ENCODE results near the gene CACNG5. TPM values are rescaled to one million over a fixed set of nuclear protein-coding genes. Genes with fewer than 3 reads are reported as not detected.

Gene CACNG5
- polyA plus RNA-seq, 4 donors: 0.06 TPM; not detected in 3

DNA sequence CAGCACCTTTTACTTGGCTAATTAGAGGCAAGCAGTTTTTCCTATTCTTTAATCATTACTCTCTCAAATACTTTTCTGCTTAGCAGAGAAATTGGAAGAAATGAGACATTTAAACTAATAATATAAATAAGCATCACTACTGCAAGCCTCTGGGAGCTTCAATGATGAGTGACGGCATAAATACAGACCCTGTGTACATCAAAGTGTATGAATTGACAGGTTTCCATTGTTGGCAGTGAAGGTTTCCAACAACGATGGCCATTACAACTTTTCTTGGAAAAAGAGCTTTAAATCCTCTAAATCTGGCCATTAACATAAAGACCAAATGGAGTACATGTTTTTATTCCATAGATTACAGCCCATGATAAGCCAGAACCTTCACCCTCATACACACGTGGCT lies 39.4 kb upstream of the CACNG5 start:
- no peaks in the 10 kb centered on the region for H3K4me1 ChIP-seq (ENCODE audit: control insufficient read depth in 3 of 3, insufficient read depth in 2 of 3, low read depth in 1 of 3, low read length in 2 of 3)
- peaks cover 0 to 43% (median 11%) of the 10 kb centered on the region in 3 donors for H3K36me3 ChIP-seq (ENCODE audit: control insufficient read depth in 3 of 3, insufficient read depth in 2 of 3, low read depth in 1 of 3, low read length in 3 of 3)
- DNase-seq (no peak), FAIRE-seq (no peak)
- H3K27ac ChIP-seq (ENCODE audit: low read depth in 1 of 3, low read length in 2 of 3): no peak overlapping the region
- H3K4me3 ChIP-seq (ENCODE audit: low read depth in 1 of 3, low read length in 3 of 3): no peak overlapping the region
- H3K9me3 ChIP-seq (ENCODE audit: control insufficient read depth in 2 of 2, insufficient read depth in 1 of 2, low read depth in 1 of 2, low read length in 1 of 2): no peaks in the 10 kb centered on the region
- WGBS, 3 donors: 89 to 91% (median 89%) methylated on average over 3 of the region's 3 CpGs
- H3K27me3 ChIP-seq (ENCODE audit: control insufficient read depth in 3 of 3, insufficient read depth in 3 of 3, low read length in 3 of 3): no peaks in the 10 kb centered on the region

DNA sequence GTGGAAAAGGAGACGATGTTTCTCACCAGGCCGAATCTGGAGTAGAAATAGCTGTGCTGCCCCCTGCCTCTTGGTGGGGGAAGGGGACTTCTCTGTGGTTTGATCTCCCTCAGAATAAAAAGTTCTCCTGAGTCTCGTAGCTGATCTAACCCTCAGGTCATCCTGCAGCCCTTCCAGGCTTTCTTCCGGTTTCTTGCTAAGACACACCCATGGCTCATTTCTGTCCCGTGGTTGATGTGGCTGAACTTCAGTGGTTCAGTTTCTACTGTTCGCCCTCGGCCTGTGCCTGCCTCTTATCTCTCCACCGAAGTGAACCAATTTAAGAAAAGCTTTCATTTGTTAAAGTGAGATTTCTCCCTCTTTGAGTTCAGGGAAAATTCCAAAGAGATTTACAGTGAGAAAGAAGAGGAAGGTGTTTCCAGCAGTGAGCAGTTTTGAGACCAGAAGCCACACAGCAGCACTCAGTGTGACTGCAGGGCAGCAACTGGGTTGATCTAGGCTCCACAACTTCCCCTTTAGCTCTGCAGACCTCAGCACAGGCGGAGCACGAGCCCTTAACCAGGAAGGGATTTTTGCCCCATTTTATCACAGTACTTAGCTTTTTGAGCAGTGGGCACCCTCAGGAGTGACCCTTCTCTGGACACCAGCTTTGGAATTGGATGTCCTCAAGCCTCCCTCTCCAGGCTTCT lies 34.9 kb upstream of the CACNG5 start:
- Histone ChIP-seq H3K27me3 (ENCODE audit: control insufficient read depth in 3 of 3, insufficient read depth in 3 of 3, low read length in 3 of 3) (no peaks in the 10 kb centered on the region), H3K4me3 (ENCODE audit: low read depth in 1 of 3, low read length in 3 of 3) (no peak overlapping the region), H3K4me1 (ENCODE audit: control insufficient read depth in 3 of 3, insufficient read depth in 2 of 3, low read depth in 1 of 3, low read length in 2 of 3) (no peaks in the 10 kb centered on the region), H3K9me3 (ENCODE audit: control insufficient read depth in 2 of 2, insufficient read depth in 1 of 2, low read depth in 1 of 2, low read length in 1 of 2) (no peaks in the 10 kb centered on the region), H3K27ac (ENCODE audit: low read depth in 1 of 3, low read length in 2 of 3) (no peak overlapping the region), H3K36me3 (ENCODE audit: control insufficient read depth in 3 of 3, insufficient read depth in 2 of 3, low read depth in 1 of 3, low read length in 3 of 3) (peaks cover 0 to 43% (median 10%) of the 10 kb centered on the region in 3 donors)
- 83 to 89% (median 86%) methylated on average over 10 of the region's 10 CpGs for WGBS, 3 donors
- FAIRE-seq (no peak), DNase-seq (no peak)

DNA sequence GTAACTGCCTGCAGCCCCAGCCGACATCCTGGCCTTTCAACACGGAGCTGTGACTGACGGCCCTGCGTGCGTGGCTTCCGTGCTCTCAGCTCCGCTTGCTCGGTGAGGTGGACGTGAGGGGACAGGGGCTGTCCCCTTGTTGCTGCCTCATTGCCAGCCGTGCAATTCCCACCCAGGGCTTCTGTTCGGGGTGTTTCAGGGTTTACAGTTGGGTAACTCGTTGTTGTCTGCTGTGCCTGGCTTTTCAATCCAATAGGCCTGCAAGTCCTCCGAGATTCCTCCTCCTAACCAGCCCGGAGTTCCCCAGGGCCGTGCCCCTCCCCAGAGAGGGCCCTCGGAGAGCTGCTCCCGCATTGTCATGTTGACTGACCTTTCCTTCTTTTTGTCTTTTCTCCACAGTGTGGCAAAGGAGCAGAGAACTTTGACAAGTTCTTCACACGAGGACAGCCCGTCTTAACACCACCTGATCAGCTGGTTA lies 31.4 kb upstream of the CACNG5 start:
- H3K27me3 ChIP-seq (ENCODE audit: control insufficient read depth in 3 of 3, insufficient read depth in 3 of 3, low read length in 3 of 3): no peaks in the 10 kb centered on the region
- no peaks in the 10 kb centered on the region for H3K4me1 ChIP-seq (ENCODE audit: control insufficient read depth in 3 of 3, insufficient read depth in 2 of 3, low read depth in 1 of 3, low read length in 2 of 3)
- 85 to 93% (median 92%) methylated on average over 19 of the region's 19 CpGs for WGBS, 3 donors
- H3K27ac ChIP-seq (ENCODE audit: low read depth in 1 of 3, low read length in 2 of 3): no peak overlapping the region
- DNase-seq: no peak
- FAIRE-seq: no peak
- H3K36me3 ChIP-seq (ENCODE audit: control insufficient read depth in 3 of 3, insufficient read depth in 2 of 3, low read depth in 1 of 3, low read length in 3 of 3): peaks cover 0 to 36% (median 3%) of the 10 kb centered on the region in 3 donors
- H3K9me3 ChIP-seq (ENCODE audit: control insufficient read depth in 2 of 2, insufficient read depth in 1 of 2, low read depth in 1 of 2, low read length in 1 of 2): no peaks in the 10 kb centered on the region
- no peak overlapping the region for H3K4me3 ChIP-seq (ENCODE audit: low read depth in 1 of 3, low read length in 3 of 3)

- Histone ChIP-seq H3K4me3 (ENCODE audit: low read depth in 1 of 3, low read length in 3 of 3) (no peak overlapping the region), H3K4me1 (ENCODE audit: control insufficient read depth in 3 of 3, insufficient read depth in 2 of 3, low read depth in 1 of 3, low read length in 2 of 3) (no peaks in the 10 kb centered on the region), H3K27me3 (ENCODE audit: control insufficient read depth in 3 of 3, insufficient read depth in 3 of 3, low read length in 3 of 3) (no peaks in the 10 kb centered on the region), H3K27ac (ENCODE audit: low read depth in 1 of 3, low read length in 2 of 3) (no peak overlapping the region), H3K9me3 (ENCODE audit: control insufficient read depth in 2 of 2, insufficient read depth in 1 of 2, low read depth in 1 of 2, low read length in 1 of 2) (no peaks in the 10 kb centered on the region), H3K36me3 (ENCODE audit: control insufficient read depth in 3 of 3, insufficient read depth in 2 of 3, low read depth in 1 of 3, low read length in 3 of 3) (peaks cover 0 to 36% (median 3%) of the 10 kb centered on the region in 3 donors)
- FAIRE-seq: no peak
- 60 to 83% (median 68%) methylated on average over 10 of the region's 10 CpGs for WGBS, 3 donors
- DNase-seq: no peak
Measured at GRCh38 chr17:66805567-66805966, 29.4 kb upstream of the CACNG5 start.

DNA sequence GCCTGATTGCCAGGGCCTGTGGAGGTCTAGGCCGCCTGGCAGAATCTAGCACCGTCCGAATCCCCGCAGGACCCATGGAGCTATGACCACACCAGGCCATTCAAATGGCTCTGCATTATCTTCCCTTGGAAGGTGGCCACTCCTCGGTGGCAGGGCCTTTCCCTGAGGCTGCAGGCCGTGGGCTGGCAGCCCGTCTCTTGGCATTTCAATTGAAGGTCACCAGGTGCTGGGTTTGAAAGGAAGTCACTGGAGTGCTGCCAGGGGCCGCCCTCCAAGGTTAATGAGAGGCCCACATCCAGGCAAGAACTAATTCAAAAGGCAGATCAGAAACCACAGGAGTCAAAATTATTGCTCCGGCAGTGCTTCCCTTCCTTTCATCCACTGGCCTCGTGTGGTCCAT lies 27.7 kb upstream of the CACNG5 start:
- Histone ChIP-seq H3K4me1 (ENCODE audit: control insufficient read depth in 3 of 3, insufficient read depth in 2 of 3, low read depth in 1 of 3, low read length in 2 of 3) (no peaks in the 10 kb centered on the region), H3K9me3 (ENCODE audit: control insufficient read depth in 2 of 2, insufficient read depth in 1 of 2, low read depth in 1 of 2, low read length in 1 of 2) (no peaks in the 10 kb centered on the region), H3K27me3 (ENCODE audit: control insufficient read depth in 3 of 3, insufficient read depth in 3 of 3, low read length in 3 of 3) (no peaks in the 10 kb centered on the region), H3K4me3 (ENCODE audit: low read depth in 1 of 3, low read length in 3 of 3) (no peak overlapping the region), H3K27ac (ENCODE audit: low read depth in 1 of 3, low read length in 2 of 3) (no peak overlapping the region), H3K36me3 (ENCODE audit: control insufficient read depth in 3 of 3, insufficient read depth in 2 of 3, low read depth in 1 of 3, low read length in 3 of 3) (peaks cover 0 to 28% (median 3%) of the 10 kb centered on the region in 3 donors)
- FAIRE-seq: no peak
- 51 to 65% (median 59%) methylated on average over 10 of the region's 10 CpGs for WGBS, 3 donors
- no peak for DNase-seq

DNA sequence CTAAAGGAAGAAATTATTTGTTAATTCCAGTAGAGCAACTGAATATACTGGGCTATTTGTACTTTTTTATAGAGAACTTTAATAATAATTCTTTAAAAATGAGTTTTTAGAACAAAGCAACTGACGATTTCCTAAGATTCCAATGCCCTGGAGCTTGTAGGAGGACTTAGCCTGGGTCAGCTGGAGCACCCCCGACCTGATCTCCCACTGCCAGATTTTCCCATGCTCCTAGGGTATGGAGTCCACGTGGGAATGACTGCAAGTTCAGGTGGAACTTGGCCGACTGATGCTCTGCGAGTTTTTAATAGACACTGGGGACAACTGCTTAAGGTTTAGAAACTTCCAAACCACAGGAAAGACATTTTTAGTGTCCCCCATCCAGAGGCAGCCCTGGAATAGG lies 25.5 kb upstream of the CACNG5 start:
- no peak overlapping the region for H3K4me3 ChIP-seq (ENCODE audit: low read depth in 1 of 3, low read length in 3 of 3)
- DNase-seq (no peak), FAIRE-seq (no peak)
- H3K4me1 ChIP-seq (ENCODE audit: control insufficient read depth in 3 of 3, insufficient read depth in 2 of 3, low read depth in 1 of 3, low read length in 2 of 3): no peaks in the 10 kb centered on the region
- H3K27me3 ChIP-seq (ENCODE audit: control insufficient read depth in 3 of 3, insufficient read depth in 3 of 3, low read length in 3 of 3): no peaks in the 10 kb centered on the region
- no peaks in the 10 kb centered on the region for H3K9me3 ChIP-seq (ENCODE audit: control insufficient read depth in 2 of 2, insufficient read depth in 1 of 2, low read depth in 1 of 2, low read length in 1 of 2)
- peaks cover 0 to 13% (median under 1%) of the 10 kb centered on the region in 3 donors for H3K36me3 ChIP-seq (ENCODE audit: control insufficient read depth in 3 of 3, insufficient read depth in 2 of 3, low read depth in 1 of 3, low read length in 3 of 3)
- no peak overlapping the region for H3K27ac ChIP-seq (ENCODE audit: low read depth in 1 of 3, low read length in 2 of 3)
- WGBS, 3 donors: 79 to 88% (median 82%) methylated on average over 5 of the region's 5 CpGs

DNA sequence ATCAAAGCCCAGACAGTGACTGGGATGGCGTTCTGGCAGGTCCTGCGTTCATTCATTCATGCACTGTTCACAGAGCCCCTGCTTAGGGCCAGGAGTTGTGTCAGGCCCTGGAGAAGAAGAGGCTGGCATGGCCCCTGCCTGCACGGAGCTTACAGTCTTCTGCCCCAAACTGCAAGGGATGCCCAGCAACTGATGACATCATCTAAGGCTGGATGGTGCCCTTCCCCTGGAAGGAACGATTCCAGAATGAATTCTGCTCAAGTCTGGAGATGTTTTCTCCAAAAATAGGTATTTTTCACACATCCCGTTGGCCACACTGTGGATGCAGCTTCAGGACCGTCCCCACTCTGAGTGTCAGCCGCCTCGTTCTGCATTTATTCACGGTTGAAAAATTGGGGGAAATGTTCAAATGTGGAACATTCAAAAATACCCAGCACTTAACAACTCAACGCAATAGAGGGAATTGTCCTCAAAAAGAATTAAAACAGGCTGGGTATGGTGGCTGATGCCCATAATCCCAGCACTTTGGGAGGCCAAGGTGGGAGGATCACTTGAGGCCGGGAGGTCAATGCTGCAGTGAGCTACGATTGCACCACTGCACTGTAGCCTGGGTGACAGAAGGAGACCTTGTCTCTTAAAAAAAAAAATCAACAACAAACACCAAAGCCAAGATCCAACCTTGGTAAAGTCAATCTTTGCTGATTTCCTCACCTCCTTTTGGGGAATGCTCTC lies 23.8 kb upstream of the CACNG5 start:
- Histone ChIP-seq H3K27ac (ENCODE audit: low read depth in 1 of 3, low read length in 2 of 3) (no peak overlapping the region), H3K36me3 (ENCODE audit: control insufficient read depth in 3 of 3, insufficient read depth in 2 of 3, low read depth in 1 of 3, low read length in 3 of 3) (peaks cover 0 to 8% (median 0%) of the 10 kb centered on the region in 3 donors), H3K27me3 (ENCODE audit: control insufficient read depth in 3 of 3, insufficient read depth in 3 of 3, low read length in 3 of 3) (no peaks in the 10 kb centered on the region), H3K9me3 (ENCODE audit: control insufficient read depth in 2 of 2, insufficient read depth in 1 of 2, low read depth in 1 of 2, low read length in 1 of 2) (no peaks in the 10 kb centered on the region), H3K4me1 (ENCODE audit: control insufficient read depth in 3 of 3, insufficient read depth in 2 of 3, low read depth in 1 of 3, low read length in 2 of 3) (no peaks in the 10 kb centered on the region), H3K4me3 (ENCODE audit: low read depth in 1 of 3, low read length in 3 of 3) (no peak overlapping the region)
- DNase-seq: no peak
- FAIRE-seq: no peak
- WGBS, 3 donors: 89 to 91% (median 90%) methylated on average over 12 of the region's 12 CpGs

- H3K4me1 ChIP-seq (ENCODE audit: control insufficient read depth in 3 of 3, insufficient read depth in 2 of 3, low read depth in 1 of 3, low read length in 2 of 3): no peaks in the 10 kb centered on the region
- peaks cover 0 to 4% (median 0%) of the 10 kb centered on the region in 3 donors for H3K36me3 ChIP-seq (ENCODE audit: control insufficient read depth in 3 of 3, insufficient read depth in 2 of 3, low read depth in 1 of 3, low read length in 3 of 3)
- H3K9me3 ChIP-seq (ENCODE audit: control insufficient read depth in 2 of 2, insufficient read depth in 1 of 2, low read depth in 1 of 2, low read length in 1 of 2): no peaks in the 10 kb centered on the region
- no peak overlapping the region for H3K4me3 ChIP-seq (ENCODE audit: low read depth in 1 of 3, low read length in 3 of 3)
- no peaks in the 10 kb centered on the region for H3K27me3 ChIP-seq (ENCODE audit: control insufficient read depth in 3 of 3, insufficient read depth in 3 of 3, low read length in 3 of 3)
- FAIRE-seq: no peak
- no peak overlapping the region for H3K27ac ChIP-seq (ENCODE audit: low read depth in 1 of 3, low read length in 2 of 3)
- no peak for DNase-seq
- WGBS, 3 donors: 76 to 77% (median 77%) methylated on average over 9 of the region's 9 CpGs
Measured at GRCh38 chr17:66811683-66812054, 23.2 kb upstream of the CACNG5 start.
